ENCODE data around the gene TSEN15.

The TSEN15 gene

DNA sequence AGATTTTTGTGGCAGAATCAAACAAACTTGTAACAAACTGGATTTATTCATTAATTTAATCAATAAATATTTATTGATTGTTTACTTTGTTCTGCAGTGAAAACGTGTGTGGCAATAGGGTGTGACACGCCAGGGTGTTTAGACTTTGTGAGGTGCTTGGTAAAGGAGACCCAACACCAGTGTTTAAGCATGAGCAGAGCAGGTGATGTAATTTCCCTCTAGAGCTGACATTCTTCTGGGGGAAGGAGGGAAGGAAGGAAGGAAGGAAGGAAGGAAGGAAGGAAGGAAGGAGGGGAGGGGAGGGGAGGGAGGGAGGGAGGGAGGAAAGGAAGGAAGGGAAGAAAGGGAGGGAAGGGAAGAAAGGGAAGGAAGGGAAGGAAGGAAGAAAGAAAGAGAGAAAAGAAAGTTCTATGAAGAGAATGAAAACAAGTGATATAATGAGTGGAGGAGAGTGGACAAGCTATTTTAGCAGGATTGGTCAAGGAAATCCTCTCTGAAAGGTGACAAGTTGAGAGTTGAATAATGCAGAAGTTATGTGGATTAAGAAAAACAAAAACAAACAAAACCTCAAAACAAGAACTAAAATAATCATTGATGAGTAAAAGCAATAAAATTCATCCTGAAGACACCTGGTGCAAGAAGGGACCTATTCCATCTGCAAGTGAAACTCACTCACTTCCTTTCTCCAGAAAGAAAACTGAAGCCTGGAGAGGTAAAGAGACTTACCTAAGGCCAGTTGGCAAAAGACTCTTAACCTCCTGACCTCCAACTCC is 60.8 kb downstream of the TSEN15 start:
- no peak for FAIRE-seq

DNA sequence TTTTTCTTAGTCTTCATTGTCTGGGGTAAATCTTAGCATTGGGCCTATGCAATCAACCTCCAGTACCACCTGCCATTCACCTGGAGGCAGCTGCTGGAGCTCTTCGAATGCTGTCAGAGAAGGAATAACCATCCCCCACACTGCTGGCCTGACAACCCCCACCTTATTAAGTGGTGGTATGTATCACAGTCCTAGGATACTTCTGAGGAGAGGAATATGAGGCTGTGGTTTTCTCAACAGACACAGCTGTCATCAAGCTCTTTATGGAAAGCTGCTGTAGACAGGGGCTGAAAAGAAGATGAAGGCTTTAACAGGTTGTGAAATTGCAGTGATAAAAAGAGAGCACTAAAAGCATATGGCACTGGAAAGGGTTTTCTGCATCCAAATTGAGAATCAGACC is 61.7 kb downstream of the TSEN15 start:
- FAIRE-seq = no peak

DNA sequence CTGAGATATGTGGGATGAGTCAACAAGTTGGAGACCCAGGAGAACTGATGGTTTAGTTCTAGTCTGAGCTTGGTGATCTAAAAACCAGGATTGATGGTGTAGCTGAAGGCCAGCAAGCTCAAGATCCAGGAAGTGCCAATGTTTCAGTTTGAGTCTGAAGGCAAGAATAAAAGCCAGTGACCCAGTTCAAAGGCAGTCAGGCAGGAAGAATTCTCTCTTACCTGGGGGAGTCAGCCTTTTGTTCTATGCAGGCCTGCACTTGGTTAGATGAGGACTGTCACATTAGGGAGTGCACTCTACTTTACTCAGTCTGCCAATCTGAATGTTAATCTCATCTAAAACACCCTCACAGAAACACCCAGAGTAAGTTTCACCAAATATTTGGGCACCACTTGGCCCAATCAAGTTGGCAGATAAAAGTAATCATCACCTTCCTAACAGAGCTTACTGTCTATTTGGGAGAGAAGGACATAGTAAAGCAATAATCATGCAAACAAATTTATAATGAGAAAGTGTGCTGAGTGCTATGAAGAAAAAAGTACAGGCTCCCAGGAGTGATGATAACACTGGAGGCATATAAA is 63.4 kb downstream of the TSEN15 start:
- no peak for FAIRE-seq

DNA sequence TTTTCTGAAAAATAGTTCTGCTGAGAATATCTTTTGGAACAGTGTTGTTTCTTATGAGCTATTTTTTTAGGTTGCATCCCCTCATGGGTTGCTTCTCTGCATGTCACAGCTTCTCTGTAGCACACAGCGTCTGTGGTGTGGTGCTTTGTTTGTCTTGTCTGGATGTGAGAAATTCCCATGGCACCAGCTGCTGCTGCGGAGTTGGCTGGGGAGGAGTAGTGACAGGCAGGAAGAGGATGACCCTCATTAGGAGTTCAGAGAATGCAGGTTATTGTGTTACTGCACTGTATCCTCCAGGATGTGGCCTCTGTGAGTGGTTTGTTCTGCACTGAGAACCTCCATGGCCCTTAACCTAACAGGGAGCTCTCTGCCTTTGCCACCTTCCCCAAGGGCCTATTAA is 64.8 kb downstream of the TSEN15 start:
- FAIRE-seq = no peak

DNA sequence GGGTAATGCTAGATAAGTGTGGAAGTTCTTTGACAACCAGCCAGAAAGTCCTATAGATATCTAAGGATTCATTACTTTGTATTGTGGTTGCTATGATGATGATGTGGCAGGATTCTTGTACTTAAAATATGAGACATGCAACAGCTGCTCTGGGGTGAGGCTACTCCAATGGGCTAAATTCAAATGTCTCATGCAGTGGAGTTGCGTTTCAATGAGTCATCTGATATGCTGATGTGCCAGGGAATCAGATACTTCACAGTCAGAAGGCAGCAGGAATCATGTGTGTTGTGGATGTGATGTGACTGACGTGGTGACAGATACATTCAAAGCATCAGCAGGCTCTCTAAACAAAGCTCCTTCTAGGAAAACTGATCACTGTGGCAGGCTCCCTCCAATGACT is 66.5 kb downstream of the TSEN15 start:
- FAIRE-seq = no peak
